ENCODE measurements around the gene CD8B2. TPM values are rescaled to one million over a fixed set of nuclear protein-coding genes. Genes with fewer than 3 reads are reported as not detected.

The CD8B2 gene
- total and polyA plus RNA-seq, 7 donors, result under 0.01 to 1.5 TPM; not detected in 5

GRCh38 chr2:106536490-106536889 lies 49.3 kb downstream of the CD8B2 start:
- Histone ChIP-seq H3K27me3 (no peaks in the 10 kb centered on the region), H3K36me3 (no peaks in the 10 kb centered on the region), H3K4me1 (peaks cover 0 to 8% (median 0%) of the 10 kb centered on the region in 4 donors), H3K9me3 (no peaks in the 10 kb centered on the region), H3K4me3 (no peak overlapping the region), H3K27ac (no peak overlapping the region)
- WGBS, 2 donors, result 45 to 69% methylated on average over 3 of the region's 3 CpGs
- intact Hi-C loops (cut with DNase I), result no loop called here
- no peak for DNase-seq
- TF ChIP-seq POLR2AphosphoS5 (IDR thresholded peaks at IDR 0.05) (no peak), CTCF (IDR thresholded peaks at IDR 0.05) (no peak), POLR2A (IDR thresholded peaks at IDR 0.05) (no peak), EP300 (IDR thresholded peaks at IDR 0.05) (no peak)

- Histone ChIP-seq H3K27ac (no peak overlapping the region), H3K27me3 (no peaks in the 10 kb centered on the region), H3K9me3 (no peaks in the 10 kb centered on the region), H3K36me3 (no peaks in the 10 kb centered on the region), H3K4me1 (peaks cover 0 to 8% (median 0%) of the 10 kb centered on the region in 4 donors), H3K4me3 (no peak overlapping the region)
- TF ChIP-seq CTCF (IDR thresholded peaks at IDR 0.05), result no peak
- no peak for TF ChIP-seq POLR2A (IDR thresholded peaks at IDR 0.05)
- peak in 1 of 4 donors; percentile 15 for TF ChIP-seq EP300 (IDR thresholded peaks at IDR 0.05)
- peak in 2 of 4 donors; percentile 23 to 38 for TF ChIP-seq POLR2AphosphoS5 (IDR thresholded peaks at IDR 0.05)
- intact Hi-C loops (cut with DNase I), result no loop called here
- DNase-seq, result no peak
- WGBS, 2 donors, result 81 to 83% methylated on average over 4 of the region's 4 CpGs
Observed at GRCh38 chr2:106537047-106537446, 49.9 kb downstream of the CD8B2 start.

- Histone ChIP-seq H3K9me3 (no peaks in the 10 kb centered on the region), H3K27ac (no peak overlapping the region), H3K4me3 (no peak overlapping the region), H3K36me3 (no peaks in the 10 kb centered on the region), H3K27me3 (no peaks in the 10 kb centered on the region), H3K4me1 (peaks cover 0 to 8% (median 0%) of the 10 kb centered on the region in 4 donors)
- DNase-seq, result no peak
- intact Hi-C loops (cut with DNase I), result no loop called here
- TF ChIP-seq POLR2AphosphoS5 (IDR thresholded peaks at IDR 0.05), result no peak
- TF ChIP-seq CTCF (IDR thresholded peaks at IDR 0.05), result no peak
- no peak for TF ChIP-seq POLR2A (IDR thresholded peaks at IDR 0.05)
- no peak for TF ChIP-seq EP300 (IDR thresholded peaks at IDR 0.05)
- 88 to 92% methylated on average over 10 of the region's 10 CpGs for WGBS, 2 donors
Observed at GRCh38 chr2:106537791-106538191, 50.6 kb downstream of the CD8B2 start.

GRCh38 chr2:106540886-106541285 lies 53.7 kb downstream of the CD8B2 start:
- Histone ChIP-seq H3K36me3 (no peaks in the 10 kb centered on the region), H3K4me1 (peaks cover 0 to 8% (median 0%) of the 10 kb centered on the region in 4 donors), H3K27ac (no peak overlapping the region), H3K4me3 (no peak overlapping the region), H3K27me3 (peaks cover 0 to 7% (median 0%) of the 10 kb centered on the region in 3 donors), H3K9me3 (no peaks in the 10 kb centered on the region)
- DNase-seq, result no peak
- intact Hi-C loops (cut with DNase I), result loop anchor here (5.0 kb wide), 1 partner anchor 294 kb away; no protein-coding TSS in a partner anchor
- 90 to 95% methylated on average over 5 of the region's 5 CpGs for WGBS, 2 donors
- TF ChIP-seq POLR2A (IDR thresholded peaks at IDR 0.05), result no peak
- no peak for TF ChIP-seq EP300 (IDR thresholded peaks at IDR 0.05)
- no peak for TF ChIP-seq CTCF (IDR thresholded peaks at IDR 0.05)
- no peak for TF ChIP-seq POLR2AphosphoS5 (IDR thresholded peaks at IDR 0.05)

- DNase-seq, result no peak
- Histone ChIP-seq H3K4me1 (peaks cover 0 to 8% (median 2%) of the 10 kb centered on the region in 4 donors), H3K36me3 (no peaks in the 10 kb centered on the region), H3K27me3 (peaks cover 0 to 7% (median 0%) of the 10 kb centered on the region in 3 donors), H3K4me3 (no peak overlapping the region), H3K9me3 (no peaks in the 10 kb centered on the region), H3K27ac (no peak overlapping the region)
- intact Hi-C loops (cut with DNase I), result loop anchor here (5.0 kb wide), 1 partner anchor 294 kb away; no protein-coding TSS in a partner anchor
- TF ChIP-seq CTCF (IDR thresholded peaks at IDR 0.05), result no peak
- WGBS, 2 donors, result 83 to 94% methylated on average over 4 of the region's 4 CpGs
Observed at GRCh38 chr2:106541333-106541732, 54.2 kb downstream of the CD8B2 start.

Measured in sigmoid colon (tissue), 7 donors.